Measurements from ENCODE around the gene RBM38. TPM values are rescaled to one million over a fixed set of nuclear protein-coding genes. Genes with fewer than 3 reads are reported as not detected.

The RBM38 gene
- total and polyA plus RNA-seq, 9 of the 15 experiments (the other 6 are each of a cell fraction or from before 2014, with no cell fraction given) = 0.28 to 82.4 (median 33.2) TPM

DNA sequence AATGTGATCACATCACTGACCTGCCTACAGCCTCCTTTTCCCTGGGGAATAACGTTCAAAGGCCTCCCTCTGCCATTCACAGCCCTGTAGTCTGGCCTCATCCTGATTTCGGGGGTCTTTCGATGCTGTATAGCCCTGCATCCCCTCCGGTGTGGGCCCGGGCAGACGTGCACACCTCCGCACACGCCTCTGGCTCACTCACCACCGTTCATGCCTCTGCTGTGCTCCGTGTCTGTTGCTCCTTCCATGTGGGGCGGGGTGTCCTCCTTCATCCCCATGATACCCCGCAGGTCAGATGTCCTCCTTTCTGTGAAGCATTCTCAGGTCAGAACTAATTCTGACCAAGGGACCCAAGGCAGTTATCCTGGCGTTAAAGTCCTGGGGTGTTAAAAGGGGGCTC lies 13.8 kb upstream of the RBM38 start:
- in situ Hi-C loops (cut with MboI) = loop anchor here (25.0 kb wide), 1 partner anchor 835 kb away; no protein-coding TSS in a partner anchor
- Histone ChIP-seq H3K9me3 (replicated peaks; ENCODE audit: control insufficient read depth, insufficient read depth, low read depth, low read length) (no peaks in the 10 kb centered on the region), H3K9ac (ENCODE audit: insufficient read depth in 1 of 2, low read depth in 2 of 2, low read length in 2 of 2) (no peak overlapping the region), H3K9me1 (ENCODE audit: control insufficient read depth, insufficient read depth, low read length) (no peaks in the 10 kb centered on the region), H3K79me2 (ENCODE audit: control insufficient read depth, insufficient read depth, low read length) (no peaks in the 10 kb centered on the region; the same call in 2 of the 3 replicates), H3K27ac (ENCODE audit: extremely low read depth, low read depth, low read length) (no peak overlapping the region), H3K4me3 (no peak overlapping the region), H3K4me1 (replicated peaks in 1 of 2; ENCODE audit: control insufficient read depth in 2 of 2, insufficient read depth in 2 of 2, low read length in 2 of 2) (peaks cover 0 to 9% of the 10 kb centered on the region in 2 experiments; a peak in 3 of 5 replicates), H3K36me3 (ENCODE audit: control insufficient read depth, insufficient read depth, low read length) (peaks cover 76% of the 10 kb centered on the region), H3K27me3 (ENCODE audit: control insufficient read depth in 2 of 2, insufficient read depth in 2 of 2, low read length in 2 of 2) (no peaks in the 10 kb centered on the region), H2AFZ (ENCODE audit: low read depth, low read length) (no peak overlapping the region), H3K4me2 (ENCODE audit: insufficient read depth, low read length) (no peak overlapping the region), H4K20me1 (replicated peaks; ENCODE audit: control insufficient read depth, insufficient read depth, low read length) (peaks cover 9% of the 10 kb centered on the region; the same call in 1 of the 2 replicates)
- no peak for ATAC-seq
- ChIA-PET CTCF (ENCODE audit: low intra/inter-chr PET ratio) (no interaction called here), POLR2A (no interaction called here)
- no TSS peak for BruUV-seq (replicated peaks)
- FAIRE-seq = no peak
- 80% methylated on average over 10 of the region's 13 CpGs for WGBS (ENCODE audit: insufficient coverage, low coverage, missing lambda C conversion rate)
- DNase-seq (ENCODE audit: extremely low read depth in 1 of 4, low spot score in 3 of 4) = no peak
- intact Hi-C loops (cut with micrococcal nuclease) = no loop called here
- TF ChIP-seq GTF2A2 (tag; IDR thresholded peaks at IDR 0.05) (no peak), ZBTB8A (IDR thresholded peaks at IDR 0.05; ENCODE audit: partially characterized antibody) (no peak), NKRF (IDR thresholded peaks at IDR 0.05; ENCODE audit: borderline replicate concordance) (no peak), ETS2 (tag; IDR thresholded peaks at IDR 0.05; ENCODE audit: borderline replicate concordance, poor library complexity, severe bottlenecking) (no peak), JUND (IDR thresholded peaks at IDR 0.05; ENCODE audit: borderline replicate concordance, low read depth, low read length) (no peak), JUND (tag; IDR thresholded peaks at IDR 0.05; ENCODE audit: borderline replicate concordance, low read depth, low read length) (no peak), ZNF696 (CRISPR knock-in tag; conservative IDR thresholded peaks at IDR 0.05) (no peak), KDM4B (IDR thresholded peaks at IDR 0.05; ENCODE audit: borderline replicate concordance in 2 of 2, low read depth in 1 of 2) (no peak), RNF219 (CRISPR knock-in tag; IDR thresholded peaks at IDR 0.05) (no peak), STAT5A (IDR thresholded peaks at IDR 0.05; ENCODE audit: borderline replicate concordance, low read length) (no peak), XRCC4 (IDR thresholded peaks at IDR 0.05; ENCODE audit: extremely low read depth, insufficient read depth, insufficient read length) (no peak), ZNF146 (CRISPR knock-in tag; IDR thresholded peaks at IDR 0.05; ENCODE audit: unreplicated experiment) (no peak), HDAC8 (tag; IDR thresholded peaks at IDR 0.05) (no peak), ZNF184 (CRISPR knock-in tag; IDR thresholded peaks at IDR 0.05) (no peak), RBM39 (optimal IDR thresholded peaks at IDR 0.05; ENCODE audit: low read depth, low read length) (no peak), ZNF277 (CRISPR knock-in tag; IDR thresholded peaks at IDR 0.05; ENCODE audit: borderline replicate concordance) (no peak), ZNF217 (CRISPR knock-in tag; IDR thresholded peaks at IDR 0.05) (no peak), POLR2G (IDR thresholded peaks at IDR 0.05; ENCODE audit: low read depth, low read length) (no peak), POLR2B (IDR thresholded peaks at IDR 0.05; ENCODE audit: low read depth, partially characterized antibody) (no peak)
